ENCODE measurements around the gene SORCS2.

- TF ChIP-seq CTCF (IDR thresholded peaks at IDR 0.05; ENCODE audit: low read length) (no peak), EZH2 (IDR thresholded peaks at IDR 0.05; ENCODE audit: borderline replicate concordance, low read length) (no peak)
Measured at GRCh38 chr4:7785017-7785416, 592.7 kb downstream of the SORCS2 start.

Measured in OCI-LY1 (cell line).